Measurements from ENCODE around the gene GPR83.
"Not testable (repeated sequence)": the region's sequence is repeated elsewhere in the genome, so short reads cannot be mapped to it uniquely, and the experiment has no call there.

- TF ChIP-seq CTCF (IDR thresholded peaks at IDR 0.05); POLR2A (IDR thresholded peaks at IDR 0.05; ENCODE audit: low read depth); POLR2AphosphoS5 (IDR thresholded peaks at IDR 0.05); EP300 (IDR thresholded peaks at IDR 0.05): not testable (repeated sequence)
Measured at GRCh38 chr11:94346311-94346710, 54.9 kb downstream of the GPR83 start.

All from esophagus muscularis mucosa (tissue), 4 donors.